ENCODE data around the gene CPA1. TPM values are rescaled to one million over a fixed set of nuclear protein-coding genes. Genes with fewer than 3 reads are reported as not detected.

Gene CPA1
- total and polyA plus RNA-seq, 8 donors, result 0.34 to 1.5 (median 0.88) TPM; not detected in 1

- H3K27me3 ChIP-seq, result no peaks in the 10 kb centered on the region
- DNase-seq, result no peak
- TF ChIP-seq CTCF (IDR thresholded peaks at IDR 0.05), result no peak
- peak overlapping the region in 1 of 2 donors; percentile 55 for H3K27ac ChIP-seq
- intact Hi-C loops (cut with DNase I), result no loop called here
- no peaks in the 10 kb centered on the region for H3K36me3 ChIP-seq
- no peak for ATAC-seq
- H3K9me3 ChIP-seq, result no peaks in the 10 kb centered on the region
- H3K4me3 ChIP-seq, result no peak overlapping the region
- peaks cover 0 to 10% of the 10 kb centered on the region in 2 donors for H3K4me1 ChIP-seq
Measured at GRCh38 chr7:130393841-130394411, 13.6 kb downstream of the CPA1 start.

DNA sequence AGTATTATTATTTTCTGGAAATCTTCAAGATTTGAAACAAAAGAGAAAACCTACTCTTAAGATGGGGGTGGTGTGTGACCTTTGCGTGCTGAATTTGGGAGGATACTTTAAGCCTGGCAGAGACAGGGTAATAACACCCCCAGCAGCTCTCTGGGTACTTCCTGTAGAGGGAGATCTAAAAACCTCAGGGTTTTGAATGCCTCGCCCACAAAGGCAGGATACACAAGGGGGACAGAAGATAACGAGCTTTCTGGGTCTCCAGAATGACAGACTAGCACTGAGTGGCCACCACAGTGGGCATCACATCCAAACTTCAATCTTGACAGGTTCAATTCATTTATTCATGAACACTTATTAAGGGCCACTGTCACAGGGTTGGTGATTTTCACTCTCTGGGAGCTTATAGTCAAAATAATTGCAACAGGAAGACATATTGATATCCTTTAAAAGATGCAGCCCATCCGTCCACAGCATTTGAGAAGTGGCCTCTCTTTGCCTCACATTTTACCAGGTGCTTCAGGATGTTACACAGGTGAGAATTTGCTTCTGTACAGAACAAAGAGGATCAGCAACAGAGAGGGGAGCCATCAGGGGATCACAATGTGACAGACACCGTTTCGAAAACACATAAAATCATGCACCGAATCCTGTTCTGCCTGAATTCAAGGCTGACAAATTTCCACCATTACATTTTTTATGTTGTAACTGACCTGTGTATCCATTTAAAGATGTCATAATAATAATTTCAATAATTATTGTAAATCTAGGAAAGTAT is 14.3 kb downstream of the CPA1 start:
- no peaks in the 10 kb centered on the region for H3K36me3 ChIP-seq
- no peak for TF ChIP-seq CTCF (IDR thresholded peaks at IDR 0.05)
- DNase-seq (no peak), ATAC-seq (no peak)
- intact Hi-C loops (cut with DNase I), result no loop called here
- H3K27ac ChIP-seq, result no peak overlapping the region
- no peaks in the 10 kb centered on the region for H3K9me3 ChIP-seq
- peaks cover 0 to 10% of the 10 kb centered on the region in 2 donors for H3K4me1 ChIP-seq
- H3K27me3 ChIP-seq, result no peaks in the 10 kb centered on the region
- no peak overlapping the region for H3K4me3 ChIP-seq

- peak overlapping the region in 1 of 2 donors; percentile 54 for H3K27ac ChIP-seq
- TF ChIP-seq CTCF (IDR thresholded peaks at IDR 0.05), result no peak
- DNase-seq (no peak), ATAC-seq (no peak)
- intact Hi-C loops (cut with DNase I), result no loop called here
- peaks cover 0 to 10% of the 10 kb centered on the region in 2 donors for H3K4me1 ChIP-seq
- no peaks in the 10 kb centered on the region for H3K27me3 ChIP-seq
- H3K4me3 ChIP-seq, result no peak overlapping the region
- H3K36me3 ChIP-seq, result no peaks in the 10 kb centered on the region
- no peaks in the 10 kb centered on the region for H3K9me3 ChIP-seq
Measured at GRCh38 chr7:130395421-130395820, 15.1 kb downstream of the CPA1 start.

DNA sequence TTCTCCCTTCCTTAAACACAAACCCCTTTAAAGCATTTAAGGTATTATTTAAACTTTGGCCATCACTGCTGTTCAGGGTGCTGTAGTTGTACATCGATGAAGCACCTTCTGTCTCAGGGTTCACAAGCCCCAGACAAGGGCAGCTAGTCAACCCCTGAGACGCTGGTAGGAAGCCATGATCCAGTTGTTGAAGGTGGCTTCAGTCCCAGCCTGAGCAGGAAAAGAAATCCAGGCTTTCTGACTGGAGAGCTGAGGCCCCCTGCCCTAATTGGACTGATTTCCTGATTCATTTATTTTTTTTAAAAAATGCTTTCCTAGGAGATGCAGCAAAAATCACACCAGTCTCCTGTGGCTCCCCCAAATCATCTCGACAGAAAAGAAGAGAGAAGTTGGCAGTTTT is 15.8 kb downstream of the CPA1 start:
- intact Hi-C loops (cut with DNase I), result no loop called here
- Histone ChIP-seq H3K4me3 (no peak overlapping the region), H3K9me3 (no peaks in the 10 kb centered on the region), H3K27me3 (no peaks in the 10 kb centered on the region), H3K4me1 (peaks cover 0 to 10% of the 10 kb centered on the region in 2 donors), H3K27ac (peak overlapping the region in 1 of 2 donors; percentile 54), H3K36me3 (no peaks in the 10 kb centered on the region)
- TF ChIP-seq CTCF (IDR thresholded peaks at IDR 0.05), result no peak
- DNase-seq (no peak), ATAC-seq (no peak)

DNA sequence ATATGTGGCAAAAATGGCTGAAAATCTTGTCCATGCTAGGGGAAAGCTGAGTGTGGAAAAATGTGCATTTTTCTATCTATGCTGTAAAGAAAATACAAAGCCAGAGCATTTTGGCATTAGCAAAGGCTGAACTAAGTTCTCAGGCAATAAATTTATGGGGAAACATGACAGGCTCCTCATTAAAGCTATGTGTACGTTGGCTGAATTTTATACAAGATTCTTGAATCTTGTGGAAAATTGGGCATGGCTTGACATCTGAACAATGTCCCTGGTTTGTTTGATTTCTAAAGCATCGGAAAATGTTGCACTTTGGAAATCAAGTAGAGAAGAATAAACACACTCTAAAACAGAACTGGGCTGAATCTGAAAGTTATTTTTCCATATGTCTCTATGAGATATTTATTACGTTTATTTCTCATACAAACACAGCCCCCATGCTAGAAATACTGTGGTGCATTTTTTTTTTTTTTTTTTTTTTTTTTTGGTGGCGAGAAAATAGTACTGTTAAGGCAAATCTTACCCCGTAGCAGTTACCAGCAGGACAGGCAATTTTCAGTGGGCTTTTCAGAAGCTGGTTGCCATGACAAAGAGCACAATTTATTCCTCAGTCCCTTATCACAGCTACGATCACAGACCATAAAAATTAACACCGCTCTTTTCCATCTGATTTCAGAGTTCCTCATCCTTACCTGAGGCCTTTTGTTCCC is 16.9 kb downstream of the CPA1 start:
- TF ChIP-seq CTCF (IDR thresholded peaks at IDR 0.05), result no peak
- peak in 2 of 4 donors; percentile 67 to 74 for DNase-seq
- Histone ChIP-seq H3K9me3 (no peaks in the 10 kb centered on the region), H3K36me3 (no peaks in the 10 kb centered on the region), H3K27me3 (no peaks in the 10 kb centered on the region), H3K4me3 (no peak overlapping the region), H3K4me1 (peaks cover 0 to 10% of the 10 kb centered on the region in 2 donors), H3K27ac (peak overlapping the region in 1 of 2 donors; percentile 54)
- intact Hi-C loops (cut with DNase I), result no loop called here
- no peak for ATAC-seq
